B cell (primary cell): ENCODE results near the gene ELL. TPM values are rescaled to one million over a fixed set of nuclear protein-coding genes. Genes with fewer than 3 reads are reported as not detected.

Experiments
- ATAC-seq: fragments of 200-7000 bp; cut with Tn5 transposase; one replicate; pipeline ENCODE4 v1.10.0; 2021; ENCODE audit warnings: low read depth, mild to moderate bottlenecking, moderate number of reproducible peaks, moderate library complexity
- CTCF ChIA-PET: fragments of 350-600 bp; sonication (Branson Sonifier 250); formaldehyde crosslinking; loops from one replicate; lab custom pipeline; 2021; ENCODE audit warnings: antibody characterized with exemption, inconsistent platforms; lab: Charles Lee
- POLR2A ChIA-PET: fragments of 350-600 bp; sonication (Branson Sonifier 250); formaldehyde crosslinking; loops from one replicate; lab custom pipeline; 2021; ENCODE audit warnings: antibody characterized with exemption; lab: Charles Lee
- DNase-seq: peaks from one replicate; pipeline ENCODE4 v3.0.0; 2013
- H2AFZ ChIP-seq: 2 replicates; pipeline ENCODE4 v1.6.1; 2012; ENCODE audit warnings: mild to moderate bottlenecking, low read depth, low read length; ENCODE audit not compliant: insufficient read depth, poor library complexity, severe bottlenecking
- H3K27ac ChIP-seq, 2 donors: 1 replicate in 1 of 2; 2 replicates in 1 of 2; pipeline ENCODE4 v1.5.1; 2012 to 2013; ENCODE audit warnings: low read length in 2 of 2, mild to moderate bottlenecking in 2 of 2, moderate library complexity in 1 of 2
- H3K27me3 ChIP-seq, 4 experiments: fragments of 200-600 bp in 1 of 4; sonication (generic) in 1 of 4; replicated peaks in 1 of 4; 1 replicate in 2 of 4; 2 replicates in 2 of 4; pipeline versions ENCODE4 v1.6.1 to v1.7.0; 2013 to 2016; ENCODE audit warnings: low read length in 3 of 4, mild to moderate bottlenecking in 2 of 4, mixed read lengths in 1 of 4, moderate library complexity in 1 of 4; ENCODE audit not compliant: insufficient read depth in 4 of 4, control insufficient read depth in 3 of 4; ENCODE audit errors: control extremely low read depth in 1 of 4
- H3K36me3 ChIP-seq, 2 experiments: replicated peaks in 1 of 2; 1 replicate in 1 of 2; 2 replicates in 1 of 2; pipeline versions ENCODE4 v1.6.1 to v1.7.1; 2013; ENCODE audit warnings: low read length in 1 of 2; ENCODE audit not compliant: insufficient read depth in 2 of 2, control insufficient read depth in 1 of 2; ENCODE audit errors: control extremely low read depth in 1 of 2, extremely low read depth in 1 of 2
- H3K4me1 ChIP-seq, 2 donors: fragments of 200-600 bp in 1 of 2; sonication (generic) in 1 of 2; 1 replicate in 1 of 2; 2 replicates in 1 of 2; pipeline versions ENCODE4 v1.5.1 to v1.6.1; 2013 to 2017; ENCODE audit warnings: low read length in 2 of 2; ENCODE audit not compliant: control insufficient read depth in 2 of 2, insufficient read depth in 2 of 2
- H3K4me2 ChIP-seq: replicated peaks from 2 replicates; pipeline ENCODE3; 2012; ENCODE audit warnings: mild to moderate bottlenecking, low read depth, low read length; ENCODE audit not compliant: poor library complexity, severe bottlenecking
- H3K4me3 ChIP-seq, 5 experiments: fragments of 200-600 bp in 1 of 5; sonication (generic) in 1 of 5; 1 replicate in 3 of 5; 2 replicates in 2 of 5; pipeline versions ENCODE4 v1.5.1 to v1.7.0; 2011 to 2016; ENCODE audit warnings: low read length in 4 of 5, mild to moderate bottlenecking in 4 of 5, low read depth in 2 of 5, control low read depth in 1 of 5, moderate library complexity in 1 of 5; ENCODE audit not compliant: insufficient read depth in 1 of 5; ENCODE audit errors: control extremely low read depth in 1 of 5, extremely low read depth in 1 of 5
- H3K79me2 ChIP-seq: fragments of 200-600 bp; sonication (generic); one replicate; pipeline ENCODE4 v1.6.0; 2016; ENCODE audit warnings: low read length; ENCODE audit not compliant: control insufficient read depth, insufficient read depth
- H3K9ac ChIP-seq: fragments of 200-600 bp; sonication (generic); 2 replicates; pipeline ENCODE4 v1.6.1; 2017; ENCODE audit warnings: mild to moderate bottlenecking, low read length, moderate library complexity
- H3K9me3 ChIP-seq, 3 donors: one replicate each; pipeline versions ENCODE4 v1.6.1 to v1.7.1; 2013; ENCODE audit warnings: low read length in 2 of 3; ENCODE audit not compliant: control insufficient read depth in 2 of 3, insufficient read depth in 1 of 3; ENCODE audit errors: control extremely low read depth in 1 of 3
- H4K20me1 ChIP-seq: 2 replicates; pipeline ENCODE4 v1.6.0; 2012; ENCODE audit warnings: mild to moderate bottlenecking, low read length; ENCODE audit not compliant: insufficient read depth, control insufficient read depth, poor library complexity, severe bottlenecking
- H3K27ac Mint-ChIP-seq: one replicate; pipeline ENCODE4 v1.8.0; 2021; ENCODE audit warnings: mixed read lengths
- H3K27me3 Mint-ChIP-seq: one replicate; pipeline ENCODE4 v1.8.0; 2021; ENCODE audit warnings: mixed read lengths
- H3K4me1 Mint-ChIP-seq: one replicate; pipeline ENCODE4 v1.8.0; 2021; ENCODE audit warnings: mixed read lengths
- H3K4me3 Mint-ChIP-seq: one replicate; pipeline ENCODE4 v1.8.0; 2021; ENCODE audit warnings: mixed read lengths
- H3K9me3 Mint-ChIP-seq: one replicate; pipeline ENCODE4 v1.8.0; 2022; ENCODE audit warnings: mixed read lengths; ENCODE audit not compliant: insufficient read depth
- EZH2 ChIP-seq: IDR thresholded peaks from 2 replicates; pipeline ENCODE4 v1.6.1; 2012; ENCODE audit warnings: borderline replicate concordance, low read depth, mild to moderate bottlenecking, moderate library complexity, low read length; ENCODE audit not compliant: insufficient read depth, poor library complexity, severe bottlenecking
- WGBS: methylation state at CpG from one replicate; pipeline ENCODE4 v1.1.5; 2013; ENCODE audit warnings: missing lambda C conversion rate; ENCODE audit not compliant: insufficient coverage; 5-methylcytosine and 5-hydroxymethylcytosine counted together
- intact Hi-C: fragments of 100-400 bp; cut with micrococcal nuclease; formaldehyde crosslinking; loops from one replicate; pipeline ENCODE4 v1.10.0; 2022
- polyA plus RNA-seq: library from polyadenylated mRNA; depleted of rRNA; stranded (reverse); fragments of >200 nt; gene quantifications from 2 replicates; pipeline ENCODE4 v1.2.3, GENCODE V29; 2012
- total RNA-seq, 2 donors: library from RNA; stranded (reverse); fragments of 120-200 nt in 1 of 2; gene quantifications; 1 replicate in 1 of 2; 2 replicates in 1 of 2; pipeline versions ENCODE4 v1.2.3 to v1.2.4, GENCODE V29; 2013 to 2022
- TF ChIP-seq, protein P1 (sequence below): fragments of 200-600 bp; IDR thresholded peaks from one replicate; pipeline ENCODE4 v1.8.0; 2022; ENCODE audit warnings: antibody characterized with exemption, mild to moderate bottlenecking

ELL gene
- total and polyA plus RNA-seq, 2 donors (not counting 1 experiment from before 2014, with no cell fraction given), result 21.2 to 31.4 TPM

DNA sequence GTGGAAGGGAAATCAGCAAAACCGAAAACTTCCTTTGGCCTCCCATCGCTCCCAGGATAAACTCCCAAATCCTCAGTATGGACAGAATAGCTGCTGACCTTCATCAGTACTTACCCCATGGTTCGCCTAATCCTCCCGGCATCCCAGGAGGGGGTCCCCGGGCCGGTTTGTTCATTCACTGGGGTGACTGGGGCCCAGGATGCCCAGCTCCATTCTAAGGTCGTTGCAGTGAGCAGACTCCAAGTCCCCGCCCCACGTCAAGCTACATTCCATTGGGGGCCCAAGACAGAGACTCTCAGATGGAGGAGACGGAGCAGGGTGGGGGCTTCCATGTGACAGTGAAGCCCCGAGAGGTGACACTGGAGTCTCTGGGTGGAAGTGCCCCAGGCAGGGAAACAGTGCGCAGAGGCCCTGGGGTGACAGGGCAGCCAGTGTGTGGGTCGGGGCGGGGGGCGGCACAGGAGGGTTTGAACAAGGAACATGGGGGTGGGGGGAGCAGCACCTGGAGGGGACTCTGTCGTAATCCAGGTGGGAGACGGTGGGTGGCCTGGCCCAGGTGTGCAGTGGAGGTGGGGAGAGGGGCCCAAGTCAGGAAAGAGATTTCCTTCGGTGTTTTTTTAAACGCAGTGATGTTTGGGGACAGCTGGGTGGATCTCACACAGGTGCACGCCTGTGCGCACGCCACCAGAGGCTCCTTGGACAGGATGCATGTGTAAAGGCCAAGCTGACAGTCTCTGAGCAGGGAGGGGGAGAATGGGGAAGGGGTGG is 97.6 kb downstream of the ELL start:
- ChIA-PET POLR2A (interaction anchor here (0.6 kb wide), 2 partner anchors 323 to 476 kb away, joined by 3 read pairs; no protein-coding TSS in a partner anchor), CTCF (no interaction called here)
- Histone ChIP-seq H2AFZ (no peak overlapping the region), H3K9ac (no peak overlapping the region), H3K4me2 (no peak overlapping the region), H3K36me3 (no peaks in the 10 kb centered on the region), H3K9me3 (no peaks in the 10 kb centered on the region), H4K20me1 (peaks cover 41% of the 10 kb centered on the region), H3K79me2 (peaks cover 28% of the 10 kb centered on the region), H3K4me1 (peaks cover 26 to 44% of the 10 kb centered on the region in 2 donors), H3K27me3 (peaks cover 0 to 5% (median 0%) of the 10 kb centered on the region in 4 experiments), H3K27ac (no peak overlapping the region), H3K4me3 (no peak overlapping the region)
- intact Hi-C loops, result loop anchor here (5.0 kb wide), 1 partner anchor 37 kb away; the partner anchor contains the start of gene GDF15
- TF ChIP-seq EZH2, result no peak
- TF ChIP-seq, protein P1, sequence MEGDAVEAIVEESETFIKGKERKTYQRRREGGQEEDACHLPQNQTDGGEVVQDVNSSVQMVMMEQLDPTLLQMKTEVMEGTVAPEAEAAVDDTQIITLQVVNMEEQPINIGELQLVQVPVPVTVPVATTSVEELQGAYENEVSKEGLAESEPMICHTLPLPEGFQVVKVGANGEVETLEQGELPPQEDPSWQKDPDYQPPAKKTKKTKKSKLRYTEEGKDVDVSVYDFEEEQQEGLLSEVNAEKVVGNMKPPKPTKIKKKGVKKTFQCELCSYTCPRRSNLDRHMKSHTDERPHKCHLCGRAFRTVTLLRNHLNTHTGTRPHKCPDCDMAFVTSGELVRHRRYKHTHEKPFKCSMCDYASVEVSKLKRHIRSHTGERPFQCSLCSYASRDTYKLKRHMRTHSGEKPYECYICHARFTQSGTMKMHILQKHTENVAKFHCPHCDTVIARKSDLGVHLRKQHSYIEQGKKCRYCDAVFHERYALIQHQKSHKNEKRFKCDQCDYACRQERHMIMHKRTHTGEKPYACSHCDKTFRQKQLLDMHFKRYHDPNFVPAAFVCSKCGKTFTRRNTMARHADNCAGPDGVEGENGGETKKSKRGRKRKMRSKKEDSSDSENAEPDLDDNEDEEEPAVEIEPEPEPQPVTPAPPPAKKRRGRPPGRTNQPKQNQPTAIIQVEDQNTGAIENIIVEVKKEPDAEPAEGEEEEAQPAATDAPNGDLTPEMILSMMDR, result no peak
- DNase-seq (no peak), ATAC-seq (no peak)
- 74% methylated on average over 21 of the region's 22 CpGs for WGBS
- H3K9me3 Mint-ChIP-seq, result no peaks in the 10 kb centered on the region
- no peak overlapping the region for H3K27ac Mint-ChIP-seq
- peaks cover 35% of the 10 kb centered on the region for H3K4me1 Mint-ChIP-seq
- no peaks in the 10 kb centered on the region for H3K27me3 Mint-ChIP-seq
- H3K4me3 Mint-ChIP-seq, result no peak overlapping the region
